CD4-positive, alpha-beta T cell treated with Interleukin-21 for 1 hour (primary cell): Measurements from ENCODE around the gene FOSL2.

Experiments
- DNase-seq: peaks from one replicate; pipeline ENCODE4 v3.0.0-alpha.2; 2020

FOSL2 gene

GRCh38 chr2:28375742-28376631 is 16.7 kb upstream of the FOSL2 start:
- DNase-seq: no peak

- no peak for DNase-seq
Observed at GRCh38 chr2:28377195-28377816, 15.4 kb upstream of the FOSL2 start.

GRCh38 chr2:28377984-28378678 is 14.5 kb upstream of the FOSL2 start:
- DNase-seq: no peak

GRCh38 chr2:28378679-28379584 is 13.7 kb upstream of the FOSL2 start:
- no peak for DNase-seq

GRCh38 chr2:28380219-28380618 is 12.4 kb upstream of the FOSL2 start:
- no peak for DNase-seq

GRCh38 chr2:28381225-28382180 is 11.2 kb upstream of the FOSL2 start:
- DNase-seq: no peak

GRCh38 chr2:28382755-28383154 is 9.9 kb upstream of the FOSL2 start:
- DNase-seq: no peak

GRCh38 chr2:28387082-28387960 is 5.3 kb upstream of the FOSL2 start:
- no peak for DNase-seq

- no peak for DNase-seq
Observed at GRCh38 chr2:28389399-28390240, 3.0 kb upstream of the FOSL2 start.

GRCh38 chr2:28390241-28390745 is 2.4 kb upstream of the FOSL2 start:
- DNase-seq: peak; percentile 90

GRCh38 chr2:28390746-28391563 is 1.7 kb upstream of the FOSL2 start:
- no peak for DNase-seq

GRCh38 chr2:28391564-28392296 is 928 bp upstream of the FOSL2 start:
- DNase-seq: peak; percentile 82

- peak; percentile 61 for DNase-seq
Observed at GRCh38 chr2:28393114-28393836, 617 bp downstream of the FOSL2 start.

- DNase-seq: no peak
Observed at GRCh38 chr2:28394331-28394877, 1.7 kb downstream of the FOSL2 start.

- DNase-seq: no peak
Observed at GRCh38 chr2:28394997-28395333, 2.3 kb downstream of the FOSL2 start.

- DNase-seq: no peak
Observed at GRCh38 chr2:28395334-28396061, 2.8 kb downstream of the FOSL2 start.
